SK-N-MC (cell line): Measurements from ENCODE around the gene CPA5.
A peak's percentile ranks its signal among the peaks of the same experiment; 100 is the strongest.

Experiments
- EZH2 ChIP-seq: fragments of 200-600 bp; sonication (generic); IDR thresholded peaks from one replicate; pipeline ENCODE4 v1.6.1; 2017; ENCODE audit warnings: antibody characterized with exemption
- POLR2AphosphoS5 ChIP-seq: IDR thresholded peaks from 2 replicates; pipeline ENCODE4 v1.6.1; 2012; ENCODE audit warnings: mild to moderate bottlenecking, low read depth, low read length, borderline replicate concordance

DNA sequence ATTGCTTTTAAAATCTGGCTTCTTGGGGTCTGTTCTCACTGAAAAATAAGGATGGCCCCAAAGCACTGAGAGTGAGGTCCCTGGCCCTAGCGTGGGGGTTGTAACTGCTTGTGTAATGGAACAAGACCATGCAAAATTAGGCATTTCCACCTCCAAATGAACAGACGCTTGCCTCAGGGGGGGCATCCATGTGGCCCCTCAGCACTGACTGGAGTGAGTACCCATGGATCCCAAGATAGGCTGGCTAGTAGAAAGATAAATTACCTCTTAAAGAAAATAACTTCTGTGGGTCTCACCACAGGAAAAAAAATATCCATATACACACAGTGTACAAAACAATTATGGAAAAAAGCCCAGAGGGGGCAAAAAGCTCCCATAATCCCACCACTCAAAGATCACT is 20.5 kb downstream of the CPA5 start:
- TF ChIP-seq EZH2 (no peak), POLR2AphosphoS5 (peak; percentile 32; the same call in 1 of the 2 replicates)
